Astrocyte (in vitro differentiated cells and primary cell): ENCODE results near the gene KIF18B.

ENCODE experiments used
- EZH2 ChIP-seq: IDR thresholded peaks from 2 replicates; pipeline ENCODE4 v1.6.1; 2012; ENCODE audit warnings: mild to moderate bottlenecking, low read length, inconsistent platforms; ENCODE audit not compliant: insufficient read depth
- TF ChIP-seq, protein P1 (sequence below): IDR thresholded peaks from 2 replicates; pipeline ENCODE4 v1.5.1; 2011; ENCODE audit warnings: low read depth, mild to moderate bottlenecking, inconsistent platforms, low read length, moderate library complexity; ENCODE audit not compliant: insufficient read depth

DNA sequence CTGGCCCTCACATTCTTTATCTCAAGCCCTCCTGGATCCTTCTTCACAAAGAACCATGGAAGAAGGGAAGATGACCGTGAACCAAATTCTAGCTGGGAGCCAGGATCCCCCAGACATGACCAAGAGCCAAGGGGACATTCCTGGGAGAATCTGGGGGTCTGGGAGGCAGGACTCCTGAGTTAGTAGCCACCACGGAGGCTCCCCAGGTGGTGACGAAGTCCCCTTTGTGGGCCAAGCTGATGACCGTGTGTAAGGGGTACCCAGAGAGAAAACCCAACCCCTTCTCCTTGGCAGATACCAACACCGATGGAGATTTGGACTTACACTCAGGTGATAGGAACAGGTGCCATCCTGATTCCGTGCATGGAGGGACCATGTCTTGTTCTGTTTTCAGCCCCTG lies 25.4 kb downstream of the KIF18B start:
- TF ChIP-seq, protein P1, sequence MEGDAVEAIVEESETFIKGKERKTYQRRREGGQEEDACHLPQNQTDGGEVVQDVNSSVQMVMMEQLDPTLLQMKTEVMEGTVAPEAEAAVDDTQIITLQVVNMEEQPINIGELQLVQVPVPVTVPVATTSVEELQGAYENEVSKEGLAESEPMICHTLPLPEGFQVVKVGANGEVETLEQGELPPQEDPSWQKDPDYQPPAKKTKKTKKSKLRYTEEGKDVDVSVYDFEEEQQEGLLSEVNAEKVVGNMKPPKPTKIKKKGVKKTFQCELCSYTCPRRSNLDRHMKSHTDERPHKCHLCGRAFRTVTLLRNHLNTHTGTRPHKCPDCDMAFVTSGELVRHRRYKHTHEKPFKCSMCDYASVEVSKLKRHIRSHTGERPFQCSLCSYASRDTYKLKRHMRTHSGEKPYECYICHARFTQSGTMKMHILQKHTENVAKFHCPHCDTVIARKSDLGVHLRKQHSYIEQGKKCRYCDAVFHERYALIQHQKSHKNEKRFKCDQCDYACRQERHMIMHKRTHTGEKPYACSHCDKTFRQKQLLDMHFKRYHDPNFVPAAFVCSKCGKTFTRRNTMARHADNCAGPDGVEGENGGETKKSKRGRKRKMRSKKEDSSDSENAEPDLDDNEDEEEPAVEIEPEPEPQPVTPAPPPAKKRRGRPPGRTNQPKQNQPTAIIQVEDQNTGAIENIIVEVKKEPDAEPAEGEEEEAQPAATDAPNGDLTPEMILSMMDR = no peak
- no peak for TF ChIP-seq EZH2
